GM18498 (cell line): ENCODE results near the gene RANBP3.

Experiments used
- ATAC-seq: cut with Tn5 transposase; IDR thresholded peaks from one replicate; pipeline ENCODE4 v1.9.1; 2021; ENCODE audit warnings: mild to moderate bottlenecking, moderate library complexity; ENCODE audit not compliant: unreplicated experiment

RANBP3 gene

GRCh38 chr19:5951338-5951861 lies 26.5 kb downstream of the RANBP3 start:
- ATAC-seq: no peak

DNA sequence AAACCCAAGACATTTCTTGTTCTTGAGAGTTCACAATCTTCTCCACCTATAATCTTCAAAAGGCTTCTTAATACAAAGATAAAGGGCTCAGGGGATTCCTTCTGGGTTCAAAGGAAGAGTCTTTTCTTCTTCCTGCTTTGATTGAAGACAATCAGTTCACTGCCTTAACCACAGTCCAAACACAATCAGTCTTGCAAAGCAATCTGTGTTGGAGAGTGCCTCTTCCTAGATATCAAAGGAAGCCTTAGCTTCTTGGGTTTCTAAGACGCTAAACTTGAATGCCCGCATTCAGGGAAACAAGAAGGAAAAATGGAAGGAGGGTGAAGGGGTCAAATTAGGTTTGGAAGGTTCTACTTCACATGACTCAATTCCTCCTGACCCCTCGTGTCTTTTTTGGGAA lies 27.2 kb downstream of the RANBP3 start:
- ATAC-seq: no peak

DNA sequence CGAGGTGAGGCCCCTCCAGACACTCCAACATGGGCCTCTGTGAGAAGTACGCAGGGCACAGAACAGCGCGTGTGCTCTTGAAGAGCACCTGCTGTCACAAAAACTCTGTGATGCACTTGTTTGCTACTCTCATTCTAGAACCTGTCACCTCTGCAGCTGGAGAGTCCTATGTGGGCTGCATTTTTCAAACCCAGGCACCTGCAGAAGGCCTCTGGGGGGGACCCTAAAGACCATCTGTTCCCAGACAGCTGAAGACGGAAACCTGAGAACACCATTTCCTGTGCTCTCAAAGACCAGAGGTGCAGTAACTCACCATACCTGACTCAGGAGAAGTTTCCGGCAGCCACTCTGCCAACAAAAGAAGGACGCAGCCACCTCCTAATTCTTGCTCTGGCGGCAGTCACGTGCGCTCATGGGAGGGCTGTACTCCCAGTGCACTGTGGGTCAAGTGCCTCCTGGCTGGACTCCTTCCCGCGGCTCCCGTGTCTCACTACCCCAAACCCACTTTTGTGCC lies 28.1 kb downstream of the RANBP3 start:
- ATAC-seq: no peak

DNA sequence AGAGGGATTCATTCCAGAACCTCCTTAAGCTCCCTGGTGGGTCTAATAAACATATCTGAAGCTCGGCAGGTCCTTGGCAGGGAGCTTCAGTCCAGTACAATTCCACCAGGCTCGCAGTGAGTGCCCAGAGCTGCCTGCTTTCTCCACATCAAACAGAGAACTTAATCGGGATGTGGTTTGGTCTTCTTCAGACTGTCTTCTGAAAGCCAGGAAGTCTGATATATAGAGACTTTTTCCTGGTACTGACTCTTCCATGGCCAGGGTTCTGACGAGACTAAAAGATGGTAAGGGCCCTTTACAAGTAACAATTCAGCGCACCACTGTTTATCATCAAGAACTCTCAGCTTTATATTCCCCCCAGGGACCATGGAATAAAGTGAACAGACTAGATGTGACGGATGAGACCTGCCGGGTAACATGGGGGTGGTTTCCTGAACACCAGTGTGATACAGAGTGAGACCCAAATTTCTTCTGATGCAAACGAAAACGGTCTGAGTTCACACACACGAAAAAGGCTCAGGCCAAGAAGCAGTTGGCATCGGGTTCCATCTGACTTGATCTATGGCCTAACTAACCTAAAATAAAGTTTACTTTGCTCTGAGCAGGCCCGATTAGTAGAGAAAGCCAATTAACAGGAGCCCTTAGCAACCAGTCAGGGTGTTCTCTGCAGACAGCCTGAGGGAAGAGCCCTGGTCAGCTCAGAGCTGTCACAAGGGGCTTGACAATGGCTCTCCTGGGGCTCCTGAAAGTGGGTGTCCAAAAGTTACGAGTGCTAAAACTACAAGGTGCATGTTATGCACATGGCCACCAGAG lies 29.0 kb downstream of the RANBP3 start:
- no peak for ATAC-seq

- ATAC-seq: no peak
Observed at GRCh38 chr19:5947435-5947834, 30.5 kb downstream of the RANBP3 start.

- no peak for ATAC-seq
Observed at GRCh38 chr19:5943623-5944022, 34.3 kb downstream of the RANBP3 start.

DNA sequence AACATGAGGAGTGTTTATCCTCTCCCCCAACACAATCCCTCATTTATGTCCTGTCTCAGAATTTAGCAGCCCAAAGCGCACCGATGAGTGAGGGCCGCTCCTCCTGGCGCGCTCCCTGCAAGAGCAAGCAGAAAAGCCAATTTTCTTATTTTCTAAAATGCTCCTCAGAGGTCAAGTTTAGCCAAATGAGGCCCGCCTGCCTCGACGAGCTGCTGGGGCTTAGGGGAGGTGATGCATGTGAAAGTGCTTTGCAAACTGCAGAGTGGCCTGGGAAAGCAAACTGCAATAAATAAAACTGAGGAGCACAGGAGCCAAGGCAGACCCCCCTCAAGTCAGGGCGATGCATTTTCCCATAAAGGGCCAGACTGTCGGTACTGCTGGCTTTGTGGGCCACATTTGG lies 34.9 kb downstream of the RANBP3 start:
- ATAC-seq: no peak

DNA sequence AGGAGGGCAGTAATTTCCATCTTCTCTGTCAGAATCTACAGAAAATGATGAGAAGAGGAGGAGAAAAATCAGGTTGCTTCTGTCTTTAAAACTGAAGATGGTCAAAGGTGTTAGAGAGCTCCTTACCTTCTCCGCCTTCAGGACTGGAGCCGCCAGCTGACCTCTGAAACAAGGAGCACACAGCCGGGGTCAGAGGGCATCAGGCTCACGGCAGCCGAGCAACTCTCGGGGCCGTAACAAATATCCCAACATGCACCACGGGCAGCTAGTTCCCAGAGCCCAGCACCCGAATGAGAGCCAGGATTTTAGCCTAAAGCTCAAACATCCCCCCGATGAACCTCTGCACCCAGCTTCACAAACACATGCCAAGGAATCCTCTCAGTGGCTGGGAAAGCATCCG lies 36.3 kb downstream of the RANBP3 start:
- ATAC-seq: no peak

DNA sequence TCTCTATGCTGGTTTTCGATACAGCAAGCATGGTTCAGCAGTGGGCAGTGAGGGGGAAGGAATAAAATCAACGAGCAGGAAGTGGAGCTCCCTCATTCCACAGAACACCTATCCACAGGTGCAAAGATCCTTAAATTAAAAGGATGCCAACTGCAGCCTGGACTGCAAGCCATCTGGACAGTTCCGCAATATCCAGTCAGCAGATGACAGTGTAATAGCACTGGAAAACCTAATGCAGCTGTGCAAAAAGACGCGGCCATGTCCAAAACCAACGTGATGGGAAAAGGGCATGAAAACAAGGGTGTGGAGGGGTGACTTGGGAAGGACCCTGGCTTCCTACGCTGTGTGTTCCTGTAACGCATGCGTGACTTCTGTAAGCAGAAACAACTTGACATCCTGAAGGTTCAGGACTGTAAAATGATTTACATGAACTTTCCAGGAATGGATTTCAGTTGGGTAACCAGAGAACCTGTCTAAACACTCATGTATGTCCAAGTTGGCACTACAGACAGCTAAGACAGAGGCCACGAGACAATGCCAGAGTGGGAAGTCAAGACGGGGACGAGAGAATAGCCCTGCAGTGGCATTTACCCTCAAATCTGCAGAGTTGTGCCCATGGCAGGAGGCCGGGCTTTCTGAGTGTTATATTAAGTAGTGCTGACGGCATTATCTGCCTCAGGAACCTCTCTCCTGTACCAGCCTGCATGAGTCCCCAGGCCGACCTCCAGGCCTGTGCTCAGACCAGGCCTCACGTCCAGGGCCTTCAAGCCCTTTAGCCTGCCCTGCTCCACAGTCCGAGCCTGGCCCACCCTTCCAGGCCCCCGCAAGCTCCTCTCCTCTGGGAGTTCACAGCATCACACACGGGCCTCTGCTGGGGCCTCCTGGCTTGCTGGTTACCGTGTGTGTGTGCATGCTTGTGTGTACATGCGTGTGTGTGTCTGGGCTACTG lies 37.4 kb downstream of the RANBP3 start:
- ATAC-seq: no peak

DNA sequence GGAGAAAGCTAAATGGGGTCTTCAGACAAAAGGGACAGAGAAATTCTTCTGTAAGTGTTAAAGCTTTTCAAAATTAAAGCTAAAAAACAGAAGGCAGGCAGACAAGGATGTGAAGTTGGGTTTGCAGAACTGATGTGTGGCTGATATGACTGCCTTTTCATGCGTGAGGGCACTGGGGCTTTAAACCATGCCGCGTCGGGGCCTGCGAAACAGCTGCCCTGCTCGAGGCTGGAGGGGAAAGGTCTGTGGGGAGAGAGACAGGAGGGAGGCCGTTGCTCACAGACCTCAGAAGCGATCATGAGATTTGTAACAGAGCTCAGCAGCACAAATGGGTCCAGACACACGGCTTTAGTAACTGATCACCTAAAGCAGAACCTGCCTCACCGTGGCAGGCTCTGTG lies 40.4 kb downstream of the RANBP3 start:
- no peak for ATAC-seq

DNA sequence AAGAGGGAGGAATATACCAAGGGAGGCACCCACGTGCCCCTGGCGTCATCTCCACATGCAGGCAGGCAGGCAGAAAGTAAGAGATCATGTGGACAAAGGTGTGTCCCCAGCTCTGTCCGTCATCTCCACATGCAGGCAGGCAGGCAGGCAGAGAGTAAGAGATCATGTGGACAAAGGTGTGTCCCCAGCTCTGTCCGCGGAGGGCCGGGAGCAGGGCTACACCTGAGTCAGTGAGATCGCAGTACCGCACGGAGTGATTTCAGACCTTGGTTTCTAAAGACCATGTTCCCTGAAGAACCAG lies 41.7 kb downstream of the RANBP3 start:
- no peak for ATAC-seq

GRCh38 chr19:5935473-5936291 lies 42.3 kb downstream of the RANBP3 start:
- ATAC-seq: no peak

GRCh38 chr19:5934774-5935472 lies 43.0 kb downstream of the RANBP3 start:
- ATAC-seq: no peak

DNA sequence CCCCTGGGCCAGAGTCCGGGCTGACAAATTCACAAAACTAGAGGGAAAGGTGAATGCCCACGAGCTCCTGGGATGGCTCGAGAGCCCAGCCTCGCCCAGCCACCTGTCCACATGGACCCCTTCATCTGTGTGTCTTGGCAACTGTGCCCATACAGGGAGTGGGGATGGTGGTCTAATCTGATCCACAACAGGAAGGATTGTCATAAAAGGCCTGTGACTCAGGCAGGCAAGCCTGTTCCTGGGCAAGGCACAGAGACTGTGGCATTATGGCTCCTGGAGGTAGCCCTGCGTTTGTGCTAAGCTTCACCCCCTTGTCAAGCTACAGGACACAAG lies 43.9 kb downstream of the RANBP3 start:
- no peak for ATAC-seq

GRCh38 chr19:5933391-5934068 lies 44.4 kb downstream of the RANBP3 start:
- no peak for ATAC-seq

DNA sequence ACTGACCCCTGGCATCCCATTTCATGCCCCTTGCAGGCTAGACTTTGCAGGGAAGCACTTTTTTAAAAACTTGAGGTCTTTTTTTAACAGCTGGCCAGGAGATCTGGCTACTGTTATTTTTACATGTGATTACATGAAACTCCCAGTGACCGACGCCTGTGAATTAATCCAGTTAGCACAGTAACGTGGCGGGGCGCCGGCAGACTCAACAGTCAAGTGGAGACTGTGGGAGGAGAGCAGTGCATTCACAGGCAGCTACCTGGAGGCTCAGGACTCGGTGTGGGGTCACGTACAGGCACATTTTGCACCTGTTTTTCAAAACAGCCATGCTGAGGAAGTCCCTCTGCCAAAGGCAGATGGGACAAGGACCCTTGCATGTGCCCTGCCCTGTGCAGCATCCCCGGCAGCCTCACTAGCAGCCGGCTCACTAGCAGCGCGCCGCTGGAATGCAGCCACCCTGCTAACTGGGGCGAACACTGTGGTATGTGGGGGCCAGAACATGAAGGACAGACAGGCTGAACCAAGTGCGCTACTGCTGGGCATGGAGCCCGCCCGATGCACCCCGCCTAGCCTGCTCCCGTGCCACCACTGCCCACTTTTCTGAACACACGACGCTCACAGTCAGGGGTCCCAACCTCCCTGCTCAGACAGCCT lies 45.2 kb downstream of the RANBP3 start:
- no peak for ATAC-seq

DNA sequence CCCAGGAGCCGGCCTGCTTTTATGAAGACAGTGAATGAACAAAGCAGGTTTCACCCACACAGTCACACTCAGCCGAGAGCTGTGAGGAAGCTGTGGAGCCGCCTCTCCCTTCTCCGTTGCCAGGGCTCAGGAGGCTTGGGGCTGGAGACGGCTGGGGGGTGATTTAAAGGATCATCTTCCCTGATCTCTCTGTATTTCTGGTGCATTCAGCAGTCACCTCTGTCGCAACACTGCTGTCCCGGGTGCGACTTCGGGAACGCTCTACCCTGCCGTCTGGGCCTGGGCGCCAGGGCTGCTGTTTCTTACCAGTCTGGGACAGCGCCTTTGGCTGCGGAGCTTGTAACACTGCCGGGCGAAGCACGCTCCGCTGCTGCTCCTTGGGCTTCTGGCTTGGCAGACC lies 45.8 kb downstream of the RANBP3 start:
- ATAC-seq: no peak

GRCh38 chr19:5931251-5931650 lies 46.7 kb downstream of the RANBP3 start:
- no peak for ATAC-seq

- no peak for ATAC-seq
Observed at GRCh38 chr19:5929625-5930024, 48.3 kb downstream of the RANBP3 start.
